Thoracic aorta (tissue), 2 donors: ENCODE results near the gene DUSP15. TPM values are rescaled to one million over a fixed set of nuclear protein-coding genes. Genes with fewer than 3 reads are reported as not detected.

Experiments used
- ATAC-seq: fragments of 150-250 bp; one replicate; pipeline ENCODE4 v1.8.0; 2017; ENCODE audit warnings: low read depth; ENCODE audit not compliant: insufficient number of reproducible peaks, low FRiP score
- DNase-seq: peaks from one replicate; pipeline ENCODE4 v3.0.0-alpha.2; 2020; ENCODE audit warnings: low spot score
- H3K27ac ChIP-seq, 2 donors: fragments of 200-600 bp; sonication (generic); 1 replicate in 1 of 2; 2 replicates in 1 of 2; pipeline ENCODE4 v1.5.1; 2016; ENCODE audit warnings: mild to moderate bottlenecking in 2 of 2, moderate library complexity in 2 of 2
- H3K27me3 ChIP-seq: fragments of 200-600 bp; sonication (generic); replicated peaks from 2 replicates; pipeline ENCODE4 v1.6.0; 2016; ENCODE audit warnings: mild to moderate bottlenecking; ENCODE audit not compliant: insufficient read depth
- H3K36me3 ChIP-seq: fragments of 200-600 bp; sonication (generic); one replicate; pipeline ENCODE4 v1.5.1; 2016
- H3K4me1 ChIP-seq, 2 donors: fragments of 200-600 bp; sonication (generic); 1 replicate in 1 of 2; 2 replicates in 1 of 2; pipeline versions ENCODE4 v1.5.1 to v1.6.0; 2016; ENCODE audit warnings: low read depth in 2 of 2, mild to moderate bottlenecking in 1 of 2; ENCODE audit not compliant: control insufficient read depth in 1 of 2
- H3K4me3 ChIP-seq: fragments of 200-600 bp; sonication (generic); 2 replicates; pipeline ENCODE4 v1.5.1; 2016; ENCODE audit warnings: mild to moderate bottlenecking
- H3K9me3 ChIP-seq: fragments of 200-600 bp; sonication (generic); 2 replicates; pipeline ENCODE4 v1.5.1; 2016
- CTCF ChIP-seq: fragments of 200-600 bp; sonication (generic); IDR thresholded peaks from one replicate; pipeline ENCODE4 v1.5.1; 2019; ENCODE audit warnings: antibody characterized with exemption
- total RNA-seq, 2 donors: library from RNA; depleted of rRNA; stranded (reverse); fragments of >200 nt; gene quantifications; one replicate each; pipeline versions ENCODE4 v1.1.0 to v1.2.3, GENCODE V29; 2016

DUSP15 gene
- total RNA-seq, 2 donors from 2014 or later = 3.9 to 5.6 TPM

DNA sequence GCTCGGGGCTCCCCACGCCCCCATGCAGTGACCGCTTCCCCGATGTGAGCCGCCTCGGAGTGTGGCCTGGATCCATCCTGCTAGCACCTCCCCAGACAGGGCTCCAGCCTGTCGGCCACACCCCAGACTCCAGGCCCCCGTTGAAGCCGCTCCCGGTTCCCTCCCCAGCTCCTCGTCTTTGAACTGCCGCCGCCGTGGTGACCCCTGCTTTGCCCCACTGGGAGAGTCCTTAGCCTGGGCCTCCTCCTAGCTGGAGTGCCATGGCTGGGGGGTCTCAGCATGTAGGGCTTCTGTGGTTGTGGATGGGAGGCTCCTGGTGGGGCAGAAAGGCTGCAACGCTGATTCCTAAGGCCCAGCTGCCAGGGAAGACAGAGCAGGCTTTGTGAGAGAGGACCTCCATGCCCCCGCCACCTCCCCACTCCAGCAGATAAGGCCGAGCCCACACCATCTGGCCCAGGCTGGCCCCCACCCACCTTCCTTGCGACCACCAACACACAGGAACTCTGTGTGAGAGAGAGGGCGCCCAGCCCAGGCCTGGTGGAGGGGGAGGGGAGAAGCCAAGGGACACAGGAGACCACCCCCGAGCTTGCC lies 36.3 kb downstream of the DUSP15 start:
- H3K9me3 ChIP-seq = no peaks in the 10 kb centered on the region
- no peaks in the 10 kb centered on the region for H3K36me3 ChIP-seq
- no peak overlapping the region for H3K27ac ChIP-seq
- no peaks in the 10 kb centered on the region for H3K27me3 ChIP-seq
- ATAC-seq = no peak
- peaks cover 29 to 45% of the 10 kb centered on the region in 2 donors for H3K4me1 ChIP-seq
- no peak for TF ChIP-seq CTCF
- no peak for DNase-seq
- H3K4me3 ChIP-seq = no peak overlapping the region

- DNase-seq = no peak
- H3K4me3 ChIP-seq = no peak overlapping the region
- H3K27ac ChIP-seq = no peak overlapping the region
- H3K27me3 ChIP-seq = no peaks in the 10 kb centered on the region
- no peak for ATAC-seq
- H3K9me3 ChIP-seq = no peaks in the 10 kb centered on the region
- peak; percentile 91 for TF ChIP-seq CTCF
- H3K4me1 ChIP-seq = peaks cover 28 to 38% of the 10 kb centered on the region in 2 donors
- H3K36me3 ChIP-seq = no peaks in the 10 kb centered on the region
These were observed 37.0 kb downstream of the DUSP15 start for GRCh38 chr20:31833130-31833930.

DNA sequence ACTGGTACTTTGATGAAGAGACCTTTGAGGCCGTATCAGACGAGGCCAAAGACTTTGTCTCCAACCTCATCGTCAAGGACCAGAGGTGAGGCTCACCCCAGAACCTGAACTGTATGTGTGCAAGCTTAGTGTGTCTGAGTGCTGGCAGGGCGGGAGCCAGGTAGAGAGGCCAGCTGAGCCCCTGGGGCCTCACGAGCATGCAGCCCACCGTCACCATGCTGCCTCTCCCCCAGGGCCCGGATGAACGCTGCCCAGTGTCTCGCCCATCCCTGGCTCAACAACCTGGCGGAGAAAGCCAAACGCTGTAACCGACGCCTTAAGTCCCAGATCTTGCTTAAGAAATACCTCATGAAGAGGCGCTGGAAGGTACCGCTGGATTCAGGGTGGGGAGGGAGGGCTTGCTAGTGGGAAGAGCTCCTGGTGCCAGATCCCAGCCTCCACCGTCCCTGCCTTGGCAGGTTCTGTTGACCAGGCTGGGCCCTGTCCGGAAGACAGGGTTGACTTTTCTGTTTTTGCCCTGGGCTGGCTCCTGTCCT lies 38.5 kb downstream of the DUSP15 start:
- Histone ChIP-seq H3K9me3 (no peaks in the 10 kb centered on the region), H3K36me3 (no peaks in the 10 kb centered on the region), H3K27me3 (no peaks in the 10 kb centered on the region), H3K27ac (no peak overlapping the region), H3K4me1 (peaks cover 15 to 24% of the 10 kb centered on the region in 2 donors), H3K4me3 (no peak overlapping the region)
- no peak for DNase-seq
- ATAC-seq = no peak
- no peak for TF ChIP-seq CTCF

GRCh38 chr20:31831211-31831610 lies 39.1 kb downstream of the DUSP15 start:
- no peaks in the 10 kb centered on the region for H3K27me3 ChIP-seq
- H3K9me3 ChIP-seq = no peaks in the 10 kb centered on the region
- TF ChIP-seq CTCF = no peak
- H3K4me1 ChIP-seq = peaks cover 9 to 17% of the 10 kb centered on the region in 2 donors
- ATAC-seq (no peak), DNase-seq (no peak)
- no peak overlapping the region for H3K27ac ChIP-seq
- H3K36me3 ChIP-seq = no peaks in the 10 kb centered on the region
- H3K4me3 ChIP-seq = no peak overlapping the region

DNA sequence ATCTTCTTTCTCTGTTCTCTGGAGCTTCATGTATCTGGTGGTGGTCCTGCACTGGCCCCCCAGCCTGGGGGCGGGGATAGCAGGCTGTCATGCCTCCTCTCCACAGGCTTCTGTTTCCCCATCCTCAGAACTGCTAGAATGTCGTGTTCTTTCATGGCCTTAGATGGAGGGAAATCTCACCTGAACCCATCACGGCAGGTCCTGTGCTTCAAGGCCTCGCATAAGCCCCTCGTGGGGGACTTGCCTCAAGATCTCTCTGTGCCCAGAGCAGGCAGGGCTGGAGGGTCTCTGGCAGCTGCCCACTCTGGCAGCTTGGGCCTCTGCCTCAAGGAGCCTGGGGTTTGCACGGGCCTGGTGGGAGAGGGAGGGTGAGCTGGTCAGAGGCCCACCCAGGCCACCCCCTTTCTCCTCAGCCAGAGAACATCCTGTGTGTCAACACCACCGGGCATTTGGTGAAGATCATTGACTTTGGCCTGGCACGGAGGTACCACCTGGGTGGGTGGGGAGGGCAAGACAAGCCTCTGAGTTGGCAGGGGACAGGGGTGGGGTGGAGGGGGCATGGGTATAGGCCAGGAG lies 39.8 kb downstream of the DUSP15 start:
- Histone ChIP-seq H3K36me3 (no peaks in the 10 kb centered on the region), H3K9me3 (no peaks in the 10 kb centered on the region), H3K4me1 (peaks cover 2 to 10% of the 10 kb centered on the region in 2 donors), H3K4me3 (no peak overlapping the region), H3K27ac (no peak overlapping the region), H3K27me3 (no peaks in the 10 kb centered on the region)
- TF ChIP-seq CTCF = no peak
- DNase-seq (no peak), ATAC-seq (no peak)
